Neural progenitor cell (in vitro differentiated cells): Measurements from ENCODE around the gene PI16. TPM values are rescaled to one million over a fixed set of nuclear protein-coding genes. Genes with fewer than 3 reads are reported as not detected.

Source experiments
- DNase-seq: peaks from one replicate; pipeline ENCODE4 v3.0.0-alpha.2; 2016; ENCODE audit warnings: low spot score
- H2AFZ ChIP-seq: fragments of 200-600 bp; sonication (generic); replicated peaks from 2 replicates; pipeline ENCODE4 v1.6.1; 2016; ENCODE audit warnings: antibody characterized with exemption
- H3F3A ChIP-seq: fragments of 200-600 bp; sonication (generic); 2 replicates; pipeline ENCODE4 v1.6.1; 2016; ENCODE audit warnings: antibody characterized with exemption, low read depth
- H3K27ac ChIP-seq: fragments of 200-600 bp; sonication (generic); 2 replicates; pipeline ENCODE4 v1.5.1; 2016; ENCODE audit warnings: mild to moderate bottlenecking
- H3K27me3 ChIP-seq: fragments of 200-600 bp; sonication (generic); 2 replicates; pipeline ENCODE4 v1.6.1; 2016; ENCODE audit warnings: mild to moderate bottlenecking, moderate library complexity
- H3K36me3 ChIP-seq: fragments of 200-600 bp; sonication (generic); 2 replicates; pipeline ENCODE4 v1.5.1; 2016
- H3K4me1 ChIP-seq: fragments of 200-600 bp; sonication (generic); 2 replicates; pipeline ENCODE4 v1.6.1; 2016; ENCODE audit warnings: mixed run types
- H3K4me2 ChIP-seq: fragments of 200-600 bp; sonication (generic); 2 replicates; pipeline ENCODE4 v1.6.1; 2016
- H3K4me3 ChIP-seq: fragments of 200-600 bp; sonication (generic); 2 replicates; pipeline ENCODE4 v1.5.1; 2016
- H3K79me2 ChIP-seq: fragments of 200-600 bp; sonication (generic); 2 replicates; pipeline ENCODE4 v1.6.1; 2016; ENCODE audit warnings: low read depth
- H3K9ac ChIP-seq: fragments of 200-600 bp; sonication (generic); 2 replicates; pipeline ENCODE4 v1.6.1; 2016
- H3K9me3 ChIP-seq: fragments of 200-600 bp; sonication (generic); 2 replicates; pipeline ENCODE4 v1.5.1; 2016; ENCODE audit warnings: low read depth
- H4K20me1 ChIP-seq: fragments of 200-600 bp; sonication (generic); 2 replicates; pipeline ENCODE4 v1.6.1; 2016; ENCODE audit warnings: low read depth
- H3K27ac Mint-ChIP-seq: 3 replicates; pipeline ENCODE4 v1.8.0; 2021; ENCODE audit warnings: mixed read lengths
- H3K27me3 Mint-ChIP-seq: 2 replicates; pipeline ENCODE4 v1.8.0; 2022; ENCODE audit warnings: low read depth, mild to moderate bottlenecking, inconsistent platforms, moderate library complexity, mixed read lengths; ENCODE audit not compliant: insufficient read depth
- H3K36me3 Mint-ChIP-seq: 3 replicates; pipeline ENCODE4 v1.8.0; 2021; ENCODE audit warnings: mixed read lengths
- H3K4me1 Mint-ChIP-seq: 3 replicates; pipeline ENCODE4 v1.8.0; 2021; ENCODE audit warnings: mixed read lengths
- H3K4me3 Mint-ChIP-seq: 3 replicates; pipeline ENCODE4 v1.8.0; 2021; ENCODE audit warnings: mild to moderate bottlenecking, moderate library complexity, mixed read lengths
- H3K9me3 Mint-ChIP-seq: 3 replicates; pipeline ENCODE4 v1.8.0; 2020; ENCODE audit warnings: mixed read lengths
- EZH2 ChIP-seq: fragments of 200-600 bp; sonication (generic); IDR thresholded peaks from 2 replicates; pipeline ENCODE4 v1.6.1; 2017; ENCODE audit warnings: antibody characterized with exemption, mild to moderate bottlenecking, moderate library complexity
- EZH2phosphoT487 ChIP-seq: fragments of 200-600 bp; sonication (generic); IDR thresholded peaks from 2 replicates; pipeline ENCODE4 v1.6.1; 2017; ENCODE audit warnings: antibody characterized with exemption
- total RNA-seq: library from RNA; depleted of rRNA; stranded (reverse); fragments of >200 nt; gene quantifications from 2 replicates; pipeline ENCODE4 v1.2.3, GENCODE V29; 2015; ENCODE audit warnings: low replicate concordance
- TF ChIP-seq, protein P1 (sequence below): fragments of 200-600 bp; sonication (generic); IDR thresholded peaks from 2 replicates; pipeline ENCODE4 v1.5.1; 2017; ENCODE audit warnings: antibody characterized with exemption, mild to moderate bottlenecking

PI16 gene
- total RNA-seq, 1 donor from 2014 or later, result not detected

DNA sequence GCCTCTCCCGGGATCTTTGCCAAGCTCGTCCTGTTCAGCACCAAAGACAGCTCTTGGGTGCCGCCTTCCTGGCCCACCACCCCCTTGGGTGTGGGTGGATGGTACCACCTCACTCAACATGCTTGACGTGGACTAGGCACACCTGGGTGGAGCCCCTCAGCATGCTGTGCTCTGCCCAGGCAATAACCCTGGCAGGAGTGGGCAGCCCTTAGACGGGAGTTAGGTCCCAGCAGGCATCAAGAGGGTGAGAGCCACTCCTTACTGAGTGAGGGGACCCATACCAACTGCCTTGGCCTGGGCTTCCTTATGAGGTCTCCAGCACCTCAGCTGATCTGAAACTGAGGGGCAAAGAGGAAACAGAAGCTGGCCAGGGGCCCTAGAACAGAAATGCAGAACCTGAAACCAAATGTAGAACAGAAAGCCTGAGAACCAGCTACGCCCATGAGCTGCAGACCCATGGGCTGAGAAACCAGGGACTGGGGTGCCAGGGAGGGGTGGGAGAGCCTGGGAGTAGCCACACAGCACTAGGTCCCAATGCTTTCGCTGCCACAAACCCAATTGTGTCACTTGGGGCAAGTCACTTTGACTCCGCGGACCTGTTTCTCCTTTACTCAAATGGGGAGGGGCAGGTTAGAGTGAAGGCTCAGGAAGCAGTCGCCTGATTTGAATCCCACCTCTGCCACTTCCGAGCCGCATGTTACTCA is 53.0 kb downstream of the PI16 start:
- DNase-seq, result no peak
- Histone ChIP-seq H3K36me3 (no peaks in the 10 kb centered on the region), H3K27me3 (no peaks in the 10 kb centered on the region), H3F3A (no peaks in the 10 kb centered on the region), H3K4me3 (no peak overlapping the region), H3K27ac (no peak overlapping the region), H3K4me2 (no peak overlapping the region), H3K79me2 (no peaks in the 10 kb centered on the region), H3K4me1 (no peaks in the 10 kb centered on the region), H3K9me3 (no peaks in the 10 kb centered on the region), H2AFZ (no peak overlapping the region), H3K9ac (no peak overlapping the region), H4K20me1 (no peaks in the 10 kb centered on the region)
- H3K36me3 Mint-ChIP-seq, result no peaks in the 10 kb centered on the region
- H3K27ac Mint-ChIP-seq, result no peak overlapping the region
- no peak for TF ChIP-seq EZH2phosphoT487
- TF ChIP-seq EZH2, result no peak
- TF ChIP-seq, protein P1, sequence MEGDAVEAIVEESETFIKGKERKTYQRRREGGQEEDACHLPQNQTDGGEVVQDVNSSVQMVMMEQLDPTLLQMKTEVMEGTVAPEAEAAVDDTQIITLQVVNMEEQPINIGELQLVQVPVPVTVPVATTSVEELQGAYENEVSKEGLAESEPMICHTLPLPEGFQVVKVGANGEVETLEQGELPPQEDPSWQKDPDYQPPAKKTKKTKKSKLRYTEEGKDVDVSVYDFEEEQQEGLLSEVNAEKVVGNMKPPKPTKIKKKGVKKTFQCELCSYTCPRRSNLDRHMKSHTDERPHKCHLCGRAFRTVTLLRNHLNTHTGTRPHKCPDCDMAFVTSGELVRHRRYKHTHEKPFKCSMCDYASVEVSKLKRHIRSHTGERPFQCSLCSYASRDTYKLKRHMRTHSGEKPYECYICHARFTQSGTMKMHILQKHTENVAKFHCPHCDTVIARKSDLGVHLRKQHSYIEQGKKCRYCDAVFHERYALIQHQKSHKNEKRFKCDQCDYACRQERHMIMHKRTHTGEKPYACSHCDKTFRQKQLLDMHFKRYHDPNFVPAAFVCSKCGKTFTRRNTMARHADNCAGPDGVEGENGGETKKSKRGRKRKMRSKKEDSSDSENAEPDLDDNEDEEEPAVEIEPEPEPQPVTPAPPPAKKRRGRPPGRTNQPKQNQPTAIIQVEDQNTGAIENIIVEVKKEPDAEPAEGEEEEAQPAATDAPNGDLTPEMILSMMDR, result no peak
- no peak overlapping the region for H3K4me3 Mint-ChIP-seq
- peaks cover 2% of the 10 kb centered on the region for H3K27me3 Mint-ChIP-seq
- peaks cover 3% of the 10 kb centered on the region for H3K4me1 Mint-ChIP-seq
- no peaks in the 10 kb centered on the region for H3K9me3 Mint-ChIP-seq

DNA sequence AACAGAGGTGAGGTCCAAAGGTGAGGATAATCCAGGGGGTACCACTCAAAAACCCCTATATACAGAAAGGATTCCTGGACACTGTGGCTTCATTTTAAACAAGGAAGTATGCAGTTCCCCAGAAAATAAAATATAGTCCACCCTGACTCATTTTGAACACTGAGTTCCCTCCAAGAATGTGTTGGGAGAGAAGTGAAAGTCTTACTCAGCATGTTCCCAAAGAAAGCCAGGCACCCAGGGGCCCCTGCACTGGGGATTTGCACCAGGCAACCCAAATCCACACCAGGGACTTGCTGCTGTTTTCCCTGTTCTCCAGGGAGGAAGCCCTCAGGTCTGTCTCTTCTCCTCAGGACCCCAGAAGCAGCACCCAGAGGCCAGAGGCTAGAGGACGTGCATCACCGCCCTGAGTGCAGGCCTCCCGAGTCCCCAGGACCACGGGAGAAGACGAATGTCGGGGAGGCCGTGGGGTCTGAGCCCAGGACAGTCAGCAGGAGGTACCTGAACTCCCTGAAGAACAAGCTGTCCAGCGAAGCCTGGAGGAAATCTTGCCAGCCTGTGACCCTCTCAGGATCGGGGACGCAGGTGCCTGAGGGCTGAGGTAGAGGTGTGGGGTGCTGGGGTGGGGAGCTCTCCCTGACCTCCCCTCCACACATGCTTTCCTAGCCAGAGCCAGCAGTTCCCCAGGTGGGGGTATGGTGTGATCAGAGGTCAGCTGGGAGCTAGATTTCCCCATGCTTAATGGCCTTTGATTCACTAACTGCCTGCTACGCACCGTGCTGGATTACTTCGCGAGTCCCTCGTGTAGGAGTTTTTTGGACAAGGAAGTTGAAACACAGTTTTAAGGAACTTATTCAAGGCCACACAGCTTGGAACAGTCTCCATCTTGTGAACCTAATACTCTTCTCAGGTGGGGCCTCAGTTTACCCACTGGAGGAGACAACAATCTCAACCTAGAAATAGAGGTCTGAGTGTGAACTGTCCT is 54.2 kb downstream of the PI16 start:
- H3K36me3 ChIP-seq, result no peaks in the 10 kb centered on the region
- Mint-ChIP-seq H3K9me3 (no peaks in the 10 kb centered on the region), H3K4me3 (no peak overlapping the region), H3K27me3 (peaks cover 2% of the 10 kb centered on the region), H3K4me1 (peaks cover 2% of the 10 kb centered on the region), H3K36me3 (no peaks in the 10 kb centered on the region), H3K27ac (no peak overlapping the region)
- no peak for DNase-seq
- H3K4me3 ChIP-seq, result no peak overlapping the region
- no peaks in the 10 kb centered on the region for H3K79me2 ChIP-seq
- H3K4me2 ChIP-seq, result no peak overlapping the region
- no peaks in the 10 kb centered on the region for H3K9me3 ChIP-seq
- H3K4me1 ChIP-seq, result no peaks in the 10 kb centered on the region
- no peak overlapping the region for H3K27ac ChIP-seq
- H3K27me3 ChIP-seq, result no peaks in the 10 kb centered on the region
- H4K20me1 ChIP-seq, result no peaks in the 10 kb centered on the region
- no peak overlapping the region for H3K9ac ChIP-seq
- H3F3A ChIP-seq, result no peaks in the 10 kb centered on the region
- H2AFZ ChIP-seq, result no peak overlapping the region
- TF ChIP-seq EZH2 (no peak), EZH2phosphoT487 (no peak)
- TF ChIP-seq, protein P1, result no peak

DNA sequence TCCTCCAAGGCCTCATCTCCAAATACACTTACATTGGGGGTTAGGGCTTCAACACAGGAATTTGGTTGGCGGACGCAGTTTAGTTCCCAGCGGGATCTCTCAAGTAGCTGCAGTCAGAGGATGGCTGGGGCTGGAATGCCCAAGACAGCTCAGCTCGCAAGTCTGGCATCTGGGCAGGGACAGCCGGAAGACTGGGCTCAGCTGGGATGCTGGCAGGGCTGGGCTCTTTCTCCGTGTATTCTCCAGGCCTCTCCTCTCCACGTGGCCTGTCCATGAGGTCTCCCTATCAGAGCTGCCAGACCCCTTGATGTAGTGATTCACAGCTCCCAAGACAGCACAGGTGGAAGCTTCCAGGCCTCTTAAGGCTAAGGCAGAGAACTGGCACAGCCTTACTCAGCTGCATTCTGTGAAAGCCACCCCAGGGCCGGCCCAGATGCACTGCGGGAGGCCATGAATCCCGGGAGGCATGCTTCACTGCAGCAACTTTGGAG is 55.9 kb downstream of the PI16 start:
- DNase-seq, result no peak
- TF ChIP-seq, protein P1, result no peak
- TF ChIP-seq EZH2 (no peak), EZH2phosphoT487 (no peak)
- no peak overlapping the region for H3K4me2 ChIP-seq
- H3K4me1 ChIP-seq, result no peaks in the 10 kb centered on the region
- H3K4me1 Mint-ChIP-seq, result no peaks in the 10 kb centered on the region
- no peaks in the 10 kb centered on the region for H3K36me3 ChIP-seq
- H3K27me3 ChIP-seq, result no peaks in the 10 kb centered on the region
- H3K9ac ChIP-seq, result no peak overlapping the region
- no peak overlapping the region for H2AFZ ChIP-seq
- no peak overlapping the region for H3K27ac ChIP-seq
- peaks cover 2% of the 10 kb centered on the region for H3K27me3 Mint-ChIP-seq
- H3K36me3 Mint-ChIP-seq, result no peaks in the 10 kb centered on the region
- H3K9me3 ChIP-seq, result no peaks in the 10 kb centered on the region
- no peaks in the 10 kb centered on the region for H3K9me3 Mint-ChIP-seq
- H3K79me2 ChIP-seq, result no peaks in the 10 kb centered on the region
- H4K20me1 ChIP-seq, result no peaks in the 10 kb centered on the region
- H3K27ac Mint-ChIP-seq, result no peak overlapping the region
- no peak overlapping the region for H3K4me3 Mint-ChIP-seq
- no peak overlapping the region for H3K4me3 ChIP-seq
- H3F3A ChIP-seq, result no peaks in the 10 kb centered on the region
